ENCODE measurements around the gene BTG4.

BTG4 gene

DNA sequence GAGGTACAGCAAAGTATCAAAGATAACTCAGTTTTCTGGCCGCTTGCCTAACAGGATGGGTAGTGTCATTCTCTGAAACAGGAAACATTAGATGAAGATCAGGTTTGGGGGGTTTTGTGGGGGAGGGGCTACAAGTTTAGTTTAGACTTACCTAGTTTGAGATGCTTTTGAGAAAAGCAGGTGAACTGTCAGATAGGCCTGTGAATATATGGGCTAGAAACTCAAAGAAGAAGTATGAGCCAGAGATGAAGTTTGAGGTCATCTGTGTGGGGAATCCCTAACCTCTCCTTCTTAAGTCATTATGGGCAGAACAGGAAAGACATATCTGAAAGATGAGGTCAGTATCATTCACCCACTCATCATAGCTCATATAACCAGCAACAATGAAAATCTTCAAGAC lies 14.3 kb upstream of the BTG4 start:
- no peak overlapping the region for H3K27ac ChIP-seq (ENCODE audit: insufficient read depth in 1 of 2, low read depth in 1 of 2, low read length in 2 of 2, poor library complexity in 1 of 2, severe bottlenecking in 2 of 2)
- H3K9me3 ChIP-seq (ENCODE audit: control extremely low read depth in 1 of 5, control insufficient read depth in 4 of 5, insufficient read depth in 2 of 5, low read depth in 1 of 5, low read length in 4 of 5) = no peaks in the 10 kb centered on the region

GRCh38 chr11:111525456-111525855 lies 13.3 kb upstream of the BTG4 start:
- ChIA-PET POLR2A (no interaction called here), CTCF (no interaction called here)
- no peaks in the 10 kb centered on the region for H3K9me3 ChIP-seq (ENCODE audit: control extremely low read depth in 1 of 5, control insufficient read depth in 4 of 5, insufficient read depth in 2 of 5, low read depth in 1 of 5, low read length in 4 of 5)
- H3K4me1 ChIP-seq (ENCODE audit: control extremely low read depth in 1 of 4, control insufficient read depth in 4 of 4, insufficient read depth in 4 of 4, low read length in 3 of 4) = no peaks in the 10 kb centered on the region
- H3K27ac ChIP-seq (ENCODE audit: insufficient read depth in 1 of 2, low read depth in 1 of 2, low read length in 2 of 2, poor library complexity in 1 of 2, severe bottlenecking in 2 of 2) = no peak overlapping the region
- WGBS (ENCODE audit: insufficient coverage) = 100% methylated on average over 1 of the region's 1 CpG
- no peaks in the 10 kb centered on the region for H3K36me3 ChIP-seq (ENCODE audit: control insufficient read depth in 4 of 4, insufficient read depth in 4 of 4, low read length in 3 of 4)
- H3K27me3 ChIP-seq (replicated peaks in 2 of 5; ENCODE audit: control insufficient read depth in 4 of 5, insufficient read depth in 5 of 5, low read length in 4 of 5) = no peaks in the 10 kb centered on the region
- no peak overlapping the region for H3K4me3 ChIP-seq (ENCODE audit: control insufficient read depth in 1 of 7, extremely low read depth in 1 of 7, insufficient read depth in 4 of 7, low read depth in 2 of 7, low read length in 6 of 7)
- no peak for DNase-seq

More for the DNA sequence above, 14.3 kb upstream of the BTG4 start:
- no peaks in the 10 kb centered on the region for H3K27me3 ChIP-seq (replicated peaks in 2 of 5; ENCODE audit: control insufficient read depth in 4 of 5, insufficient read depth in 5 of 5, low read length in 4 of 5)
- ChIA-PET CTCF (interaction anchor here (0.8 kb wide), 1 partner anchor 72 kb away, joined by 3 read pairs; no protein-coding TSS in a partner anchor), POLR2A (no interaction called here)
- no peak for DNase-seq
- 100% methylated on average over 1 of the region's 1 CpG for WGBS (ENCODE audit: insufficient coverage)
- H3K4me1 ChIP-seq (ENCODE audit: control extremely low read depth in 1 of 4, control insufficient read depth in 4 of 4, insufficient read depth in 4 of 4, low read length in 3 of 4) = peaks cover 0 to under 1% (median 0%) of the 10 kb centered on the region in 4 experiments
- no peaks in the 10 kb centered on the region for H3K36me3 ChIP-seq (ENCODE audit: control insufficient read depth in 4 of 4, insufficient read depth in 4 of 4, low read length in 3 of 4)
- H3K4me3 ChIP-seq (ENCODE audit: control insufficient read depth in 1 of 7, extremely low read depth in 1 of 7, insufficient read depth in 4 of 7, low read depth in 2 of 7, low read length in 6 of 7) = no peak overlapping the region

GRCh38 chr11:111524056-111524455 lies 11.9 kb upstream of the BTG4 start:
- Histone ChIP-seq H3K27ac (ENCODE audit: insufficient read depth in 1 of 2, low read depth in 1 of 2, low read length in 2 of 2, poor library complexity in 1 of 2, severe bottlenecking in 2 of 2) (no peak overlapping the region), H3K4me3 (ENCODE audit: control insufficient read depth in 1 of 7, extremely low read depth in 1 of 7, insufficient read depth in 4 of 7, low read depth in 2 of 7, low read length in 6 of 7) (no peak overlapping the region), H3K9me3 (ENCODE audit: control extremely low read depth in 1 of 5, control insufficient read depth in 4 of 5, insufficient read depth in 2 of 5, low read depth in 1 of 5, low read length in 4 of 5) (no peaks in the 10 kb centered on the region), H3K27me3 (replicated peaks in 2 of 5; ENCODE audit: control insufficient read depth in 4 of 5, insufficient read depth in 5 of 5, low read length in 4 of 5) (no peaks in the 10 kb centered on the region), H3K4me1 (ENCODE audit: control extremely low read depth in 1 of 4, control insufficient read depth in 4 of 4, insufficient read depth in 4 of 4, low read length in 3 of 4) (no peaks in the 10 kb centered on the region), H3K36me3 (ENCODE audit: control insufficient read depth in 4 of 4, insufficient read depth in 4 of 4, low read length in 3 of 4) (no peaks in the 10 kb centered on the region)
- DNase-seq = no peak
- CTCF ChIA-PET = no interaction called here
- WGBS (ENCODE audit: insufficient coverage) = 75% methylated on average over 1 of the region's 1 CpG
- POLR2A ChIA-PET = no interaction called here

GRCh38 chr11:111523343-111523742 lies 11.2 kb upstream of the BTG4 start:
- H3K4me1 ChIP-seq (ENCODE audit: control extremely low read depth in 1 of 4, control insufficient read depth in 4 of 4, insufficient read depth in 4 of 4, low read length in 3 of 4) = no peaks in the 10 kb centered on the region
- no peaks in the 10 kb centered on the region for H3K36me3 ChIP-seq (ENCODE audit: control insufficient read depth in 4 of 4, insufficient read depth in 4 of 4, low read length in 3 of 4)
- WGBS (ENCODE audit: insufficient coverage) = 83% methylated on average over 1 of the region's 2 CpGs
- no peak for DNase-seq
- H3K9me3 ChIP-seq (ENCODE audit: control extremely low read depth in 1 of 5, control insufficient read depth in 4 of 5, insufficient read depth in 2 of 5, low read depth in 1 of 5, low read length in 4 of 5) = no peaks in the 10 kb centered on the region
- no peak overlapping the region for H3K4me3 ChIP-seq (ENCODE audit: control insufficient read depth in 1 of 7, extremely low read depth in 1 of 7, insufficient read depth in 4 of 7, low read depth in 2 of 7, low read length in 6 of 7)
- ChIA-PET CTCF (interaction anchor here (1.2 to 1.4 kb wide), 2 partner anchors 8 to 77 kb away, joined by 3 read pairs; no protein-coding TSS in a partner anchor), POLR2A (interaction anchor here (0.6 kb wide), 1 partner anchor 9 kb away, joined by 4 read pairs; no protein-coding TSS in a partner anchor)
- H3K27me3 ChIP-seq (replicated peaks in 2 of 5; ENCODE audit: control insufficient read depth in 4 of 5, insufficient read depth in 5 of 5, low read length in 4 of 5) = no peaks in the 10 kb centered on the region
- no peak overlapping the region for H3K27ac ChIP-seq (ENCODE audit: insufficient read depth in 1 of 2, low read depth in 1 of 2, low read length in 2 of 2, poor library complexity in 1 of 2, severe bottlenecking in 2 of 2)

- Histone ChIP-seq H3K9me3 (ENCODE audit: control extremely low read depth in 1 of 5, control insufficient read depth in 4 of 5, insufficient read depth in 2 of 5, low read depth in 1 of 5, low read length in 4 of 5) (no peaks in the 10 kb centered on the region), H3K27me3 (replicated peaks in 2 of 5; ENCODE audit: control insufficient read depth in 4 of 5, insufficient read depth in 5 of 5, low read length in 4 of 5) (no peaks in the 10 kb centered on the region), H3K4me3 (ENCODE audit: control insufficient read depth in 1 of 7, extremely low read depth in 1 of 7, insufficient read depth in 4 of 7, low read depth in 2 of 7, low read length in 6 of 7) (no peak overlapping the region), H3K4me1 (ENCODE audit: control extremely low read depth in 1 of 4, control insufficient read depth in 4 of 4, insufficient read depth in 4 of 4, low read length in 3 of 4) (no peaks in the 10 kb centered on the region), H3K27ac (ENCODE audit: insufficient read depth in 1 of 2, low read depth in 1 of 2, low read length in 2 of 2, poor library complexity in 1 of 2, severe bottlenecking in 2 of 2) (no peak overlapping the region), H3K36me3 (ENCODE audit: control insufficient read depth in 4 of 4, insufficient read depth in 4 of 4, low read length in 3 of 4) (no peaks in the 10 kb centered on the region)
- WGBS (ENCODE audit: insufficient coverage) = 100% methylated on average over 2 of the region's 5 CpGs
- ChIA-PET POLR2A (no interaction called here), CTCF (interaction anchor here (1.2 to 1.4 kb wide), 2 partner anchors 9 to 76 kb away, joined by 3 read pairs; no protein-coding TSS in a partner anchor)
- DNase-seq = no peak
Measured at GRCh38 chr11:111522426-111522825, 10.2 kb upstream of the BTG4 start.

GRCh38 chr11:111521135-111521534 lies 8.9 kb upstream of the BTG4 start:
- Histone ChIP-seq H3K27ac (ENCODE audit: insufficient read depth in 1 of 2, low read depth in 1 of 2, low read length in 2 of 2, poor library complexity in 1 of 2, severe bottlenecking in 2 of 2) (no peak overlapping the region), H3K4me1 (ENCODE audit: control extremely low read depth in 1 of 4, control insufficient read depth in 4 of 4, insufficient read depth in 4 of 4, low read length in 3 of 4) (no peaks in the 10 kb centered on the region), H3K9me3 (ENCODE audit: control extremely low read depth in 1 of 5, control insufficient read depth in 4 of 5, insufficient read depth in 2 of 5, low read depth in 1 of 5, low read length in 4 of 5) (no peaks in the 10 kb centered on the region), H3K27me3 (replicated peaks in 2 of 5; ENCODE audit: control insufficient read depth in 4 of 5, insufficient read depth in 5 of 5, low read length in 4 of 5) (no peaks in the 10 kb centered on the region), H3K36me3 (ENCODE audit: control insufficient read depth in 4 of 4, insufficient read depth in 4 of 4, low read length in 3 of 4) (no peaks in the 10 kb centered on the region), H3K4me3 (ENCODE audit: control insufficient read depth in 1 of 7, extremely low read depth in 1 of 7, insufficient read depth in 4 of 7, low read depth in 2 of 7, low read length in 6 of 7) (no peak overlapping the region)
- POLR2A ChIA-PET = no interaction called here
- DNase-seq = no peak
- WGBS (ENCODE audit: insufficient coverage) = no CpG with 5 or more reads among the region's 2 CpGs
- CTCF ChIA-PET = no interaction called here

DNA sequence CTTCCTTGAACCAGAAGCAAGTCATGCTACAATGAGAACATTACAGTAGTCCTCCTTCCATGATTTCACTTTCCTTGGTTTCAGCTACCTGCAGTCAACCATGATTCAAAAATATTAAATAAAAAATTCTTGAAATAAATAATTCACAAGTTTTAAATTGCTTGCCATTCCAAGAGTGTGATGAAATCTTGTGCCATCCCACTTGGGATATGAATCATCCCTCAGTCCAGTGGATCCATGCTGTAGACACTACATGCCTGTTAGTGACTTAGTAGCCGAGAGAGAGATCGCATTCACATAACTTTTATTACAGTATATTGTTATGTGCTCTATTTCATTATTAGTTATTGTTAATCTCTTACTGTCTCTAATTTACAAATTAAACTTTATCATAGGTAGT lies 8.4 kb upstream of the BTG4 start:
- Histone ChIP-seq H3K36me3 (ENCODE audit: control insufficient read depth in 4 of 4, insufficient read depth in 4 of 4, low read length in 3 of 4) (no peaks in the 10 kb centered on the region), H3K27me3 (replicated peaks in 2 of 5; ENCODE audit: control insufficient read depth in 4 of 5, insufficient read depth in 5 of 5, low read length in 4 of 5) (peaks cover 0 to under 1% (median 0%) of the 10 kb centered on the region in 5 experiments), H3K9me3 (ENCODE audit: control extremely low read depth in 1 of 5, control insufficient read depth in 4 of 5, insufficient read depth in 2 of 5, low read depth in 1 of 5, low read length in 4 of 5) (no peaks in the 10 kb centered on the region), H3K27ac (ENCODE audit: insufficient read depth in 1 of 2, low read depth in 1 of 2, low read length in 2 of 2, poor library complexity in 1 of 2, severe bottlenecking in 2 of 2) (no peak overlapping the region), H3K4me3 (ENCODE audit: control insufficient read depth in 1 of 7, extremely low read depth in 1 of 7, insufficient read depth in 4 of 7, low read depth in 2 of 7, low read length in 6 of 7) (no peak overlapping the region), H3K4me1 (ENCODE audit: control extremely low read depth in 1 of 4, control insufficient read depth in 4 of 4, insufficient read depth in 4 of 4, low read length in 3 of 4) (no peaks in the 10 kb centered on the region)
- ChIA-PET POLR2A (no interaction called here), CTCF (no interaction called here)
- WGBS (ENCODE audit: insufficient coverage) = no CpG with 5 or more reads among the region's 2 CpGs
- DNase-seq = no peak
